ENCODE measurements around the gene RNF32. TPM values are rescaled to one million over a fixed set of nuclear protein-coding genes. Genes with fewer than 3 reads are reported as not detected.

The RNF32 gene
- total and polyA plus RNA-seq, 4 donors, result 0.59 to 1.3 (median 0.72) TPM

DNA sequence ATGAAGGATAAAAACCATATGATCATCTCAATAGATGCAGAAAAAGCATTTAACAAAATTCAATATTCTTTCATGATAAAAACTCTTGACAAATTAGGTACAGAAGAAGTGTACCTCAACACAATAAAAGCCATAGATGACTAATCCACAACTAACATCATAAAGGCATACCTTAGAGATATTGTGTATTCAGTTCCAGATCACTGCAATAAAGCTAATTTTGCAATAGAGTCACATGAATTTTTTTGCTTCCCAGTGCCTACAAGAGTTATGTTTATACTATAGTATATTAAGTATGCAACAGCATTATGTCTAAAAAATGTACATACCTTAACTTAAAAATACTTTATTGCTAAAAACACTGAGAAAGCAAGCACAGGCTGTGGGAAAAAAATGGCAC is 18.9 kb upstream of the RNF32 start:
- H3K4me1 ChIP-seq (ENCODE audit: control insufficient read depth in 4 of 4, insufficient read depth in 4 of 4, low read length in 3 of 4), result peaks cover 6 to 11% (median 8%) of the 10 kb centered on the region in 4 donors
- no peak for DNase-seq (ENCODE audit: low spot score)
- no peak overlapping the region for H3K4me3 ChIP-seq (ENCODE audit: low read depth in 1 of 3, low read length in 3 of 3)
- H3K9me3 ChIP-seq (ENCODE audit: control insufficient read depth in 4 of 4, low read length in 3 of 4), result no peaks in the 10 kb centered on the region
- no peak overlapping the region for H3K27ac ChIP-seq (ENCODE audit: low read depth in 1 of 2, low read length in 2 of 2)
- no peak overlapping the region for H3K9ac ChIP-seq (ENCODE audit: low read depth in 1 of 2, low read length in 2 of 2)
- H3K27me3 ChIP-seq (ENCODE audit: control insufficient read depth in 4 of 4, insufficient read depth in 4 of 4, low read length in 3 of 4), result no peaks in the 10 kb centered on the region
- TF ChIP-seq JUND (IDR thresholded peaks at IDR 0.05) (no peak), TAF1 (conservative IDR thresholded peaks at IDR 0.05) (no peak), ZBTB33 (IDR thresholded peaks at IDR 0.05) (no peak), SP1 (IDR thresholded peaks at IDR 0.05) (no peak), EGR1 (IDR thresholded peaks at IDR 0.05; ENCODE audit: low read depth in 2 of 2) (no peak), FOXA1 (IDR thresholded peaks at IDR 0.05) (no peak), YY1 (IDR thresholded peaks at IDR 0.05) (no peak), FOXA2 (IDR thresholded peaks at IDR 0.05) (no peak), HNF4A (conservative IDR thresholded peaks at IDR 0.05) (no peak), RAD21 (IDR thresholded peaks at IDR 0.05) (no peak), GABPA (IDR thresholded peaks at IDR 0.05 in 1 of 2, conservative IDR thresholded peaks at IDR 0.05 in 1 of 2) (no peak), RXRA (IDR thresholded peaks at IDR 0.05) (no peak), NR2F2 (IDR thresholded peaks at IDR 0.05) (no peak), HNF4G (IDR thresholded peaks at IDR 0.05) (no peak), REST (IDR thresholded peaks at IDR 0.05) (no peak)
- TF ChIP-seq, protein P1, sequence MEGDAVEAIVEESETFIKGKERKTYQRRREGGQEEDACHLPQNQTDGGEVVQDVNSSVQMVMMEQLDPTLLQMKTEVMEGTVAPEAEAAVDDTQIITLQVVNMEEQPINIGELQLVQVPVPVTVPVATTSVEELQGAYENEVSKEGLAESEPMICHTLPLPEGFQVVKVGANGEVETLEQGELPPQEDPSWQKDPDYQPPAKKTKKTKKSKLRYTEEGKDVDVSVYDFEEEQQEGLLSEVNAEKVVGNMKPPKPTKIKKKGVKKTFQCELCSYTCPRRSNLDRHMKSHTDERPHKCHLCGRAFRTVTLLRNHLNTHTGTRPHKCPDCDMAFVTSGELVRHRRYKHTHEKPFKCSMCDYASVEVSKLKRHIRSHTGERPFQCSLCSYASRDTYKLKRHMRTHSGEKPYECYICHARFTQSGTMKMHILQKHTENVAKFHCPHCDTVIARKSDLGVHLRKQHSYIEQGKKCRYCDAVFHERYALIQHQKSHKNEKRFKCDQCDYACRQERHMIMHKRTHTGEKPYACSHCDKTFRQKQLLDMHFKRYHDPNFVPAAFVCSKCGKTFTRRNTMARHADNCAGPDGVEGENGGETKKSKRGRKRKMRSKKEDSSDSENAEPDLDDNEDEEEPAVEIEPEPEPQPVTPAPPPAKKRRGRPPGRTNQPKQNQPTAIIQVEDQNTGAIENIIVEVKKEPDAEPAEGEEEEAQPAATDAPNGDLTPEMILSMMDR (IDR thresholded peaks at IDR 0.05; ENCODE audit: low read depth, low read length, missing input control), result no peak
- H3K36me3 ChIP-seq (ENCODE audit: control insufficient read depth in 4 of 4, insufficient read depth in 3 of 4, low read depth in 1 of 4, low read length in 3 of 4), result no peaks in the 10 kb centered on the region

DNA sequence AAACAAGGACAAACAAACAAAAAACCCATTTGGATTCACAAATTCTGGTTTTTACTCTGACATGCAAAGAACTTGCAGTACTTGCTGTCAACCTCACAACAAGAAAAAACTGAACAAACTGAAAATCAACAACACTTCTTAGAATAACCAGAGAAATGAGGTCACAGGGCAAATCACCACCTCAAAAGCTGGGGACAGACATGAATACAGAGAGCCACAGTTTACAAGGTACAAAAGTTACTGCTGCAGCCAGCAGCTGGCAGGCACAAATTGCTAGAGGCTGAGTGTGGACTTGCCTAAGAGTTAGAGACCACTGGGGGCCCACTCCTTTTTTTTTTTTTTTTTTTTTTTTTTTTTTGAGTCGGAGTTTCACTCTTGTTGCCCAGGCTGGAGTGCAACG is 15.0 kb upstream of the RNF32 start:
- Histone ChIP-seq H3K9ac (ENCODE audit: low read depth in 1 of 2, low read length in 2 of 2) (no peak overlapping the region), H3K9me3 (ENCODE audit: control insufficient read depth in 4 of 4, low read length in 3 of 4) (peaks cover 0 to 3% (median 0%) of the 10 kb centered on the region in 4 donors), H3K36me3 (ENCODE audit: control insufficient read depth in 4 of 4, insufficient read depth in 3 of 4, low read depth in 1 of 4, low read length in 3 of 4) (no peaks in the 10 kb centered on the region), H3K4me1 (ENCODE audit: control insufficient read depth in 4 of 4, insufficient read depth in 4 of 4, low read length in 3 of 4) (peaks cover 3 to 10% (median 4%) of the 10 kb centered on the region in 4 donors), H3K27me3 (ENCODE audit: control insufficient read depth in 4 of 4, insufficient read depth in 4 of 4, low read length in 3 of 4) (no peaks in the 10 kb centered on the region), H3K27ac (ENCODE audit: low read depth in 1 of 2, low read length in 2 of 2) (peak overlapping the region in 1 of 2 donors; percentile 46), H3K4me3 (ENCODE audit: low read depth in 1 of 3, low read length in 3 of 3) (no peak overlapping the region)
- TF ChIP-seq FOXA1 (IDR thresholded peaks at IDR 0.05) (no peak), RAD21 (IDR thresholded peaks at IDR 0.05) (peak in 1 of 2 donors; percentile 23), SP1 (IDR thresholded peaks at IDR 0.05) (peak; percentile 8), HNF4G (IDR thresholded peaks at IDR 0.05) (no peak), JUND (IDR thresholded peaks at IDR 0.05) (peak in 1 of 2 donors; percentile 23), EGR1 (IDR thresholded peaks at IDR 0.05; ENCODE audit: low read depth in 2 of 2) (no peak), RXRA (IDR thresholded peaks at IDR 0.05) (peak in 1 of 2 donors; percentile 28), YY1 (IDR thresholded peaks at IDR 0.05) (peak; percentile 18), FOXA2 (IDR thresholded peaks at IDR 0.05) (no peak), HNF4A (conservative IDR thresholded peaks at IDR 0.05) (peak in 1 of 2 donors; percentile 37)
- TF ChIP-seq, protein P2, sequence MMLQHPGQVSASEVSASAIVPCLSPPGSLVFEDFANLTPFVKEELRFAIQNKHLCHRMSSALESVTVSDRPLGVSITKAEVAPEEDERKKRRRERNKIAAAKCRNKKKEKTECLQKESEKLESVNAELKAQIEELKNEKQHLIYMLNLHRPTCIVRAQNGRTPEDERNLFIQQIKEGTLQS (IDR thresholded peaks at IDR 0.05), result no peak
- no peak for DNase-seq (ENCODE audit: low spot score)
- WGBS, result 59% methylated on average over 2 of the region's 2 CpGs
